ENCODE data around the gene ANKRD23. TPM values are rescaled to one million over a fixed set of nuclear protein-coding genes. Genes with fewer than 3 reads are reported as not detected.
"Not testable (repeated sequence)": the region's sequence is repeated elsewhere in the genome, so short reads cannot be mapped to it uniquely, and the experiment has no call there.

ANKRD23 gene
- total RNA-seq, 2 donors from 2014 or later: 2.9 to 4.3 TPM

GRCh38 chr2:96808176-96808837 is 35.5 kb downstream of the ANKRD23 start:
- no peak for DNase-seq (ENCODE audit: low spot score)
- intact Hi-C loops (cut with DNase I): no loop called here

- DNase-seq (ENCODE audit: low spot score): peak; percentile 62
These were observed 36.7 kb downstream of the ANKRD23 start for GRCh38 chr2:96807127-96807471.

GRCh38 chr2:96806468-96807126 is 37.2 kb downstream of the ANKRD23 start:
- intact Hi-C loops (cut with DNase I): no loop called here
- peak; percentile 48 for DNase-seq (ENCODE audit: low spot score)

More at GRCh38 chr2:96807127-96807471, 36.7 kb downstream of the ANKRD23 start:
- intact Hi-C loops (cut with DNase I): no loop called here

- peak; percentile 19 for DNase-seq (ENCODE audit: low spot score)
- intact Hi-C loops (cut with DNase I): not testable (repeated sequence)
These were observed 37.9 kb downstream of the ANKRD23 start for GRCh38 chr2:96805946-96806345.

GRCh38 chr2:96804986-96805385 is 38.8 kb downstream of the ANKRD23 start:
- intact Hi-C loops (cut with DNase I): no loop called here
- no peak for DNase-seq (ENCODE audit: low spot score)

GRCh38 chr2:96802721-96803120 is 41.1 kb downstream of the ANKRD23 start:
- intact Hi-C loops (cut with DNase I): no loop called here
- no peak for DNase-seq (ENCODE audit: low spot score)

GRCh38 chr2:96801786-96802595 is 41.8 kb downstream of the ANKRD23 start:
- no peak for DNase-seq (ENCODE audit: low spot score)
- intact Hi-C loops (cut with DNase I): no loop called here

GRCh38 chr2:96801005-96801785 is 42.6 kb downstream of the ANKRD23 start:
- intact Hi-C loops (cut with DNase I): no loop called here
- DNase-seq (ENCODE audit: low spot score): peak; percentile 89

GRCh38 chr2:96800061-96801004 is 43.5 kb downstream of the ANKRD23 start:
- intact Hi-C loops (cut with DNase I): no loop called here
- no peak for DNase-seq (ENCODE audit: low spot score)

GRCh38 chr2:96799623-96799935 is 44.2 kb downstream of the ANKRD23 start:
- intact Hi-C loops (cut with DNase I): no loop called here
- no peak for DNase-seq (ENCODE audit: low spot score)

- DNase-seq (ENCODE audit: low spot score): no peak
- intact Hi-C loops (cut with DNase I): no loop called here
These were observed 44.8 kb downstream of the ANKRD23 start for GRCh38 chr2:96798733-96799622.

GRCh38 chr2:96797066-96797625 is 46.7 kb downstream of the ANKRD23 start:
- intact Hi-C loops (cut with DNase I): no loop called here

GRCh38 chr2:96796497-96796896 is 47.3 kb downstream of the ANKRD23 start:
- intact Hi-C loops (cut with DNase I); DNase-seq (ENCODE audit: low spot score): not testable (repeated sequence)

More at GRCh38 chr2:96797066-96797625, 46.7 kb downstream of the ANKRD23 start:
- DNase-seq (ENCODE audit: low spot score): no peak

GRCh38 chr2:96795076-96795475 is 48.7 kb downstream of the ANKRD23 start:
- DNase-seq (ENCODE audit: low spot score): no peak

GRCh38 chr2:96792772-96793749 is 50.8 kb downstream of the ANKRD23 start:
- intact Hi-C loops (cut with DNase I): no loop called here
- no peak for DNase-seq (ENCODE audit: low spot score)

More at GRCh38 chr2:96795076-96795475, 48.7 kb downstream of the ANKRD23 start:
- intact Hi-C loops (cut with DNase I): no loop called here

- intact Hi-C loops (cut with DNase I): no loop called here
- DNase-seq (ENCODE audit: low spot score): no peak
These were observed 54.6 kb downstream of the ANKRD23 start for GRCh38 chr2:96789245-96789617.
